Suprapubic skin (tissue), 4 donors: ENCODE measurements around the gene AKAP8L. TPM values are rescaled to one million over a fixed set of nuclear protein-coding genes. Genes with fewer than 3 reads are reported as not detected.

Source experiments
- DNase-seq, 2 donors: peaks; one replicate each; pipeline ENCODE4 v3.0.0-alpha.2; 2019; ENCODE audit warnings: low spot score in 2 of 2
- H3K27ac ChIP-seq: fragments of 200-600 bp; sonication (generic); one replicate; pipeline ENCODE4 v1.5.1; 2019
- H3K27me3 ChIP-seq: fragments of 200-600 bp; sonication (generic); one replicate; pipeline ENCODE4 v1.5.1; 2019
- H3K36me3 ChIP-seq: fragments of 200-600 bp; sonication (generic); one replicate; pipeline ENCODE4 v1.5.1; 2019
- H3K4me1 ChIP-seq: fragments of 200-600 bp; sonication (generic); one replicate; pipeline ENCODE4 v1.5.1; 2019
- H3K4me3 ChIP-seq: fragments of 200-600 bp; sonication (generic); one replicate; pipeline ENCODE4 v1.5.1; 2019; ENCODE audit warnings: mild to moderate bottlenecking
- H3K9me3 ChIP-seq: fragments of 200-600 bp; sonication (generic); one replicate; pipeline ENCODE4 v1.5.1; 2019
- EP300 ChIP-seq: sonication (generic); formaldehyde crosslinking; IDR thresholded peaks from one replicate; pipeline ENCODE4 v1.6.1; 2017; ENCODE audit warnings: antibody characterized with exemption
- POLR2A ChIP-seq, 2 donors: fragments of 450-650 bp; IDR thresholded peaks; one replicate each; pipeline ENCODE4 v1.6.1; 2017; ENCODE audit warnings: antibody characterized with exemption in 2 of 2, mild to moderate bottlenecking in 2 of 2, moderate library complexity in 2 of 2
- POLR2AphosphoS5 ChIP-seq, 3 donors: sonication (generic); formaldehyde crosslinking; IDR thresholded peaks; one replicate each; pipeline ENCODE4 v1.6.1; 2017; ENCODE audit warnings: antibody characterized with exemption in 3 of 3
- WGBS: methylation state at CpG from one replicate; pipeline ENCODE4 v1.1.5; 2018; 5-methylcytosine and 5-hydroxymethylcytosine counted together
- total RNA-seq, 4 donors: library from RNA; depleted of rRNA; stranded (reverse); fragments of >200 nt; gene quantifications; one replicate each; pipeline ENCODE4 v1.1.0, GENCODE V29; 2016
- TF ChIP-seq, protein P1 (sequence below), 2 donors: fragments of 200-600 bp in 1 of 2; fragments of 450-650 bp in 1 of 2; sonication (generic) in 1 of 2; IDR thresholded peaks; one replicate each; pipeline ENCODE4 v1.5.1; 2016 to 2019; ENCODE audit warnings: antibody characterized with exemption in 2 of 2, mild to moderate bottlenecking in 1 of 2, moderate library complexity in 1 of 2

AKAP8L gene, protein sequence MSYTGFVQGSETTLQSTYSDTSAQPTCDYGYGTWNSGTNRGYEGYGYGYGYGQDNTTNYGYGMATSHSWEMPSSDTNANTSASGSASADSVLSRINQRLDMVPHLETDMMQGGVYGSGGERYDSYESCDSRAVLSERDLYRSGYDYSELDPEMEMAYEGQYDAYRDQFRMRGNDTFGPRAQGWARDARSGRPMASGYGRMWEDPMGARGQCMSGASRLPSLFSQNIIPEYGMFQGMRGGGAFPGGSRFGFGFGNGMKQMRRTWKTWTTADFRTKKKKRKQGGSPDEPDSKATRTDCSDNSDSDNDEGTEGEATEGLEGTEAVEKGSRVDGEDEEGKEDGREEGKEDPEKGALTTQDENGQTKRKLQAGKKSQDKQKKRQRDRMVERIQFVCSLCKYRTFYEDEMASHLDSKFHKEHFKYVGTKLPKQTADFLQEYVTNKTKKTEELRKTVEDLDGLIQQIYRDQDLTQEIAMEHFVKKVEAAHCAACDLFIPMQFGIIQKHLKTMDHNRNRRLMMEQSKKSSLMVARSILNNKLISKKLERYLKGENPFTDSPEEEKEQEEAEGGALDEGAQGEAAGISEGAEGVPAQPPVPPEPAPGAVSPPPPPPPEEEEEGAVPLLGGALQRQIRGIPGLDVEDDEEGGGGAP
- total RNA-seq, result 100 to 1,000 TPM in 2 of 4 donors, 10 to 100 TPM in 2; 97.5 to 259 (median 118) TPM

DNA sequence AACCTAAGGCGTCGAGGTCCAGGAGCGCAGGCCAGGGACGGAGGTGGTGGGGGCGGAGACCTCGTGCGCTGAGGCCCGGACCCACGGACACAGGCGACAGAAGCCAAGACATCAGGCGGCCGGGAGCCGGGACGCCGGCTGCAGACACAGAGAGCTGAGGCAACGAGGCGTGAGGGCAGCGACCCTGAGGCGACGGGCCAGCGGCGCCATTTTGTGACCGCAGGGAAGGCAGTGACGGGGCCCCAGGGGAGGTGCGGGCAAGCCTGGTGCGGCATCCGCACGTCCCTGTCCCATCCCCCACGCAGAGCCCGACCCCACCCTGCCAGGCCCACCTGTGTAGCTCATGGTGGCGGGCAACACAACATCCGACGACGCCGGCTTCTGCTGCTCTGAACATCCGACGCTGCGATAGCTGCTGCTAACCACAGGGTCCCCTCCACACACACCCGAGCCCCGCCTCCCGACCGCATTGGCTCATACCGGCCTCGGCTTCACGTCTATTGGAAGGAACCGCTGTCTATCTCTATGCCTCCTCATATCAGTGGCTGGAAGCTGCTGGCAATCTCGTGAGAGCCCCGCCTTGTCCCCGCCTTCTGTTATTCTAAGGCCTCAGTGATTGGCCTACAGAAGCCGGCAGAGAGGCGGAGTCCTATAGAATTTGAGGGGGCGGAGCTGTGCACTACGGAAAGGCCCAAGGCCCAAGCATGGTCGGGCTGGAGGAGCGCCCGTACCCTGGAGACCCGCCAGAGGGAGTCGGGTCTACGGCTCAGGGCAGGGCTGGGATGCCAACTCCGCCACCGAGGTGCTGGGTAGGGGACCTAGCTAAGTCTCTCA is at the start of gene AKAP8L:
Gene AKAP8L (minus strand): TSS at position 410 of the 834 bp plus-strand sequence. CDS start 65 bp downstream, at position 345.
- peak within 1 kb of the TSS; percentile 58 for H3K4me3 ChIP-seq
- no peaks in the 10 kb centered on the region for H3K9me3 ChIP-seq
- 0% methylated on average over 10 of the region's 61 CpGs for WGBS
- no peaks in the 10 kb centered on the region for H3K27me3 ChIP-seq
- H3K27ac ChIP-seq, result peak within 1 kb of the TSS; percentile 70
- H3K36me3 ChIP-seq, result peaks cover 21% of the 10 kb centered on the region
- peak; percentile 99 to 100 for DNase-seq
- peaks cover 32% of the 10 kb centered on the region for H3K4me1 ChIP-seq
- TF ChIP-seq, protein P1, sequence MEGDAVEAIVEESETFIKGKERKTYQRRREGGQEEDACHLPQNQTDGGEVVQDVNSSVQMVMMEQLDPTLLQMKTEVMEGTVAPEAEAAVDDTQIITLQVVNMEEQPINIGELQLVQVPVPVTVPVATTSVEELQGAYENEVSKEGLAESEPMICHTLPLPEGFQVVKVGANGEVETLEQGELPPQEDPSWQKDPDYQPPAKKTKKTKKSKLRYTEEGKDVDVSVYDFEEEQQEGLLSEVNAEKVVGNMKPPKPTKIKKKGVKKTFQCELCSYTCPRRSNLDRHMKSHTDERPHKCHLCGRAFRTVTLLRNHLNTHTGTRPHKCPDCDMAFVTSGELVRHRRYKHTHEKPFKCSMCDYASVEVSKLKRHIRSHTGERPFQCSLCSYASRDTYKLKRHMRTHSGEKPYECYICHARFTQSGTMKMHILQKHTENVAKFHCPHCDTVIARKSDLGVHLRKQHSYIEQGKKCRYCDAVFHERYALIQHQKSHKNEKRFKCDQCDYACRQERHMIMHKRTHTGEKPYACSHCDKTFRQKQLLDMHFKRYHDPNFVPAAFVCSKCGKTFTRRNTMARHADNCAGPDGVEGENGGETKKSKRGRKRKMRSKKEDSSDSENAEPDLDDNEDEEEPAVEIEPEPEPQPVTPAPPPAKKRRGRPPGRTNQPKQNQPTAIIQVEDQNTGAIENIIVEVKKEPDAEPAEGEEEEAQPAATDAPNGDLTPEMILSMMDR (IDR thresholded peaks at IDR 0.05), result peak; percentile 42 to 49
- TF ChIP-seq POLR2A (IDR thresholded peaks at IDR 0.05) (peak in 1 of 2 donors; percentile 67), POLR2AphosphoS5 (IDR thresholded peaks at IDR 0.05) (peak in 2 of 3 donors; percentile 28 to 77), EP300 (no peak)

DNA sequence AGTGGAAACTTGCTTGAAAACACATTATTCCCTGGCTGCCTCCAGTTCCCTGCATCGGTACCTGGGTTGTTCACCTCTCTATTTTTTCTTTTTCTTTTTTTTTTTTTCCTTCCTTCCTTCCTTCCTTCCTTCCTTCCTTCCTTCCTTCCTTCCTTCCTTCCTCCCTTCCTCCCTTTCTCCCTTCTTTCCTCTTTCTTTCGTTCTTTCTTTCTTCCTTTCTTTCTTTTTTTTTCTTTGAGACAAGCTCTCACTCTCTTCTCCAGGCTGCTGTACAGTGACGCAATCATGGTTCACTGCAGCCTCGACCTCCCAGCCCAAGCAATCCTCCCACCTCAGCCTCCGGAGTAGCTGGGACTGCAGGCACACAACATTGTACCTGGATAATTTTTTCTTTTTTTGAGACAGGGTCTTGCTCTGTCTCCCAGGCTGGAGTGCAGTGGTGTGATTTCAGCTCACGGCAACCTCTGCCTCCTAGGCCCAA is 49.0 kb upstream of the AKAP8L start:
- H3K27me3 ChIP-seq, result peaks cover 49% of the 10 kb centered on the region
- H3K36me3 ChIP-seq, result no peaks in the 10 kb centered on the region
- H3K9me3 ChIP-seq, result no peaks in the 10 kb centered on the region
- peaks cover 14% of the 10 kb centered on the region for H3K4me1 ChIP-seq
- TF ChIP-seq POLR2A (IDR thresholded peaks at IDR 0.05), result no peak
- no peak for TF ChIP-seq EP300
- WGBS, result 80% methylated on average over 6 of the region's 6 CpGs
- no peak overlapping the region for H3K27ac ChIP-seq
- no peak overlapping the region for H3K4me3 ChIP-seq
- no peak for DNase-seq

DNA sequence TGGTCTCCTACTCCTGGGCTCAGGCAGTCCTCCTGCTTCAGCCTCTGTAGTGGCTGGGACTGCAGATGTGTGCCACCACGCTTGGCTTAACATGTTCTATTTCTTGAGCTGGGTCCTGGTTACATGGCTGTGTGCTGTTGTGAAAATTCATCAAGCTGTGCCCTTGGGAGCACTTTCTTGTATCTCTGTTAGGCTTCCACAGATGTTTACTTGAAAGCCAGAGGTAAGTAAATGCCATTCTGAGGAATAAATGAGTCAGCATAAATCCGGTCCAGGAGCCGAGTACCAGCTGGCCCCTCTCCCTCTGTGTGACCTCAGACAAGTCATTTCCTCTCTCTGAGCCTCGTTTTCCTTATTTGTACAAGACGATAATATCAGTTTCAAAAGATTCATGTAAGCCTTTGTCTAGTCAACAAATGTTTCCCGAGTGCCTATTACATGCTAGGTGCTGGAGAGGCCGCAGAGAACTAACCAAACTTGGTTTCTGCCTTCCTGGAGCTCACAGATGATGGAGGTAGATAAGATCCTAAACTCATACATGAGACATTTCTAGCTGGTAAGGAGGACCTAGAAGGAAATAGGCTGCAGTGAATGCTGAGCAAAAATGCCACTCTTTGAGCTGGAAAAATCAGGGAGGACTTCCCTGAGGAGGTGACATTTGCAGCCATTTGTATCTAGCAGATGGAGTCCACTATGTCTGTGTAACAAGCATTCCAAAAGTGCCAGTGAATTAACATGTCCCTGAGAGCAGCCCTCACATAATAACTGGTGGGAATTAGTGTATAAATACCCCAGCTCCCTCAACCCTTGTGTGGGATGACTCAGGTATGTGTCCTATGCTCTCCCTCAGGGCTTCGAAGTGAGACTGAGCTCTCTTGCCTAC is 48.3 kb upstream of the AKAP8L start:
- Histone ChIP-seq H3K36me3 (no peaks in the 10 kb centered on the region), H3K27ac (no peak overlapping the region), H3K27me3 (peaks cover 49% of the 10 kb centered on the region), H3K4me1 (peaks cover 14% of the 10 kb centered on the region), H3K4me3 (no peak overlapping the region), H3K9me3 (no peaks in the 10 kb centered on the region)
- no peak for DNase-seq
- 47% methylated on average over 8 of the region's 8 CpGs for WGBS
- TF ChIP-seq, protein P1 (IDR thresholded peaks at IDR 0.05), result no peak
- no peak for TF ChIP-seq EP300
- TF ChIP-seq POLR2A (IDR thresholded peaks at IDR 0.05), result no peak
- no peak for TF ChIP-seq POLR2AphosphoS5 (IDR thresholded peaks at IDR 0.05)

DNA sequence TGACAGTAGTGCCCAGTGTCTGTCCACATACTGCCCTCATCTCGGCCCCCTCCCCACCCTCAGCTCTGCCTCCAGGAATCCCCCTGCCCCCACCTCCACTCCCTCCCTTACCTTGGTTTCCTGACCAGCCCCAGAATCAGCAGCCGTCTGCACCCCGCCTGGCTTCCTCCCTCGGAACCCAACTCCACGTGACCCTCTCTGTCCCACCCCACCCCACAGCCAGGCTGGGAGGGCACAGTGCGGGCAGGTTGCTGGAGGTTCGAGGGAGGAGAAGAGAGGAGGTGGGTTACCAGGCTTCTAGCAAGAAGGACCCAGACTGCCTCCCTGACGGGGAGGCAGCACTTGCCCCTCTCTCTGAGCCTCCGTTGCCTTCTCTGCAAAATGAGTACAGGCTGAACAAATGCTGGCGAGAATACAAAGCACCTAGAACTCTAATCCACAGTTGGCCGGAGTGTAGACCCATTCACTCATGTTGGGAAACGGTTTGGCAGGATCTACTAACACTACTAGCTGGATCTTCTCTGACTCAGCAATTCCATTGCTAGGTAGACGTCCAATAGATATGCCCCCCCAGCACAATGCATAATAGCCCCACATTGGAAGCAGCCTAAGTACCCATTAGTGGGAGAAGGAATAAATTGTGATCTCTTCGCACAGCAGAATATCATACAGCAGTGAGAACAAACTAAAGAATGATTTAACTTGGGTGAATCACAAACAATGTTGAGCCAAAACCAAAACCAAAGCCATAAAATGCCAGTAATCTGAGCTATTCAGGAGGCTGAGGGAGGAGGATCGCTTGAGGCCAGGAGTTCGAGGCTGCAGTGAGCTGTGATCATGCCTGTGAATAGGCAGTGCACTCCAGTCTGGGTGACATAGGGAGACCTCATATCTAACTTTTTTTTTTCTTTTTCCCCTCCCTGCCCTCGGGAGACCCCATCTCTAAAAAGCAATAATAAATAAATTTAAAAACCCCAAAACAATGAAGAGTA is 45.9 kb upstream of the AKAP8L start, which contains the start of gene RASAL3:
Gene RASAL3 (minus strand): TSS at position 151 of the 992 bp plus-strand sequence. CDS start 186 bp downstream, outside the sequence.
- Histone ChIP-seq H3K27me3 (peaks cover 28% of the 10 kb centered on the region), H3K36me3 (no peaks in the 10 kb centered on the region), H3K4me1 (peaks cover 11% of the 10 kb centered on the region), H3K9me3 (no peaks in the 10 kb centered on the region), H3K4me3 (peak within 1 kb of the TSS; percentile 45), H3K27ac (no peak within 1 kb of the TSS)
- DNase-seq, result no peak
- WGBS, result 34% methylated on average over 17 of the region's 17 CpGs
- TF ChIP-seq, protein P1 (IDR thresholded peaks at IDR 0.05), result no peak
- TF ChIP-seq POLR2AphosphoS5 (IDR thresholded peaks at IDR 0.05) (no peak), EP300 (no peak), POLR2A (IDR thresholded peaks at IDR 0.05) (no peak)
